ENCODE measurements around the gene FXYD7. TPM values are rescaled to one million over a fixed set of nuclear protein-coding genes. Genes with fewer than 3 reads are reported as not detected.
A peak's percentile ranks its signal among the peaks of the same experiment; 100 is the strongest.
"Not testable (repeated sequence)": the region's sequence is repeated elsewhere in the genome, so short reads cannot be mapped to it uniquely, and the experiment has no call there.

The FXYD7 gene
- total RNA-seq, 1 experiment from 2014 or later = 0.14 TPM

DNA sequence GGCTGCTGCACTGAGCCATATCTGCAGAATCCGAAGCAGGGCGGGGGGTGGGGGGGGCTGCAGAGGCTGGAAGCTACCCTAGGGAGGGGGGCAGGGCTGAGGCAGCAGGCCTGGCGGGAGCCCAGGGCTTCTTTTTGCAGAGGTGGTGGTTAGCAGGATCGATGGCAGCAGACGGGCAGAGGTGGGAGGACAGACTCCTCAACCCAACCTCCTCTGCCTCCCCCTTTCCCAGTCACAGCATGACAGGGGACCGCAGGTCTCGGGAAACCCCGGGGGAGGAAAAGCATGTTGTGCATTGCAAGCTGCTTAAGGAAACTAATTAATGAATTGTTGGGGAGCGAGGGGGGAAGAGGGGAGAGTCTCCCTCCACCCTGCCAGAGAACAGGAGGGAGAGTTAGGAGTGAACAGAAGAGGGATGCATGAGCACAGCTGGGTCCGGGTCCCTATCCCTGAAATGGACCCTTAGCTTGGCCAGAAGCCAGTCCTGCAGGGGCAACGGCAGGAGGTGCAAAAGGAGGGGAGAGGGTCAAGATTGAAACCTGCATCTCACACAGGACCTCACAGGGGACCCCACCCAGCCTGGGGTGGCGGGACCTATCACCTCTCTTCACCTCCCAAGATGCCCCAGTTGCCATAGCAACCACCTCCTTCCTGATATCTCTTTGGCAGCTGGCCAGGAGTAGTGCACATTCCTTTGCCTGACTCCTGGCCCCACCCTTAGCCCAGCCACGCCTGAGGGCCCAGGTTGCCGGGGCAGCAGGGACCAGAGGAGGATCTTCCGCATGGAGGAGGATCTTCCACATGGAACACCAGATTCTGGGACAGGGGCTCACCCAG, 1.8 kb downstream of the FXYD7 start:
- DNase-seq (ENCODE audit: low spot score) = peak; percentile 68

DNA sequence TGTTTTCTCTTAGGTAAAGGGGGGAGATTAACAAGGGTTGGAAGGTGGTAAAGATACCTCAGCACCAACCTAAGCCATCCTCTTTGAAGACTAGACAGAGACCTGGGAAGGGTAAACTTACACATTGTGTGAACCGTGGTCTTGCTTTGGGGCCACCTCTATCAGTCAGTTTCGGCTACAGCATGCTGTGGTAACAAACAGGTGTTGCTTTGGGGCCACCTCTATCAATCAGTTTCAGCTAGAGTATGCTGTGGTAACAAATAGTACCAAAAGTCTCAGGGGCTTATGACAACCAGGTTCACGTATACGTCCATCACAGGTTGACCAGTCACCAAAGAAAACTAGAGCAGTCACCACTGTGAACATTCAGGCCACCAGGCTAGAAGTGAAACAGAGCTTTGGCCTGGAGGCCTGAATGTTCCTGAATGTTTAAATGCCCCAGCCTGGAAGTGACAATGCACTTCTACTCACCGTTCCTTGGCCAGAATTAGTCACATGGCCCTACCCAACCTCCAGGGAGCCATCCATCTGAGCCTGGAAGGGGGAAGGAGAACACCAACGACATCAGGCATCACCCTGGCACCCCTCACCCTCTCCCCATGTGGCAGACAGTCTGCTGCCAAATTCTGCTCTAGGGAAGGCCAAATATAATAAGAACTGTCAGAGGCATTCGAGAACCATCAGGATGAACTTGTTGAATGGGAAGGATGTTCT, 3.8 kb downstream of the FXYD7 start:
- DNase-seq (ENCODE audit: low spot score) = no peak

DNA sequence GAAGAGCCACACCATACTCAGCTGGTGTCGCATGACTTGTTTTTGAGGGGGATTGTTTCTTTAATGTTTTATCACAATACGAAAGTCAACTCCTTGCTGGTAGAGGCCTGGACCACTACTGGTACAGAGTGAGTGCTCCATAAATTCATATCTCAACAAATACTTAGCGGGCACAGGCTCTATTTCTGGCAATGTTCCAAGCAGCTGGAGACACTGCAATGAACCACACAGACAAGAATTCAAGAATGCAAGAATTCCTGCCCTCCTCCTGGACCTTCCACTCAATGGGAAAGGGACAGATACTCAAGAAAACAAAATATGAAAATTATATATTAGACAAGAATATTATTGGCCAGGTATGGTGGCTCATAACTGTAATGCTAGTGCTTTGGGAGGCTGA, 6.4 kb downstream of the FXYD7 start:
- DNase-seq (ENCODE audit: low spot score) = no peak

DNA sequence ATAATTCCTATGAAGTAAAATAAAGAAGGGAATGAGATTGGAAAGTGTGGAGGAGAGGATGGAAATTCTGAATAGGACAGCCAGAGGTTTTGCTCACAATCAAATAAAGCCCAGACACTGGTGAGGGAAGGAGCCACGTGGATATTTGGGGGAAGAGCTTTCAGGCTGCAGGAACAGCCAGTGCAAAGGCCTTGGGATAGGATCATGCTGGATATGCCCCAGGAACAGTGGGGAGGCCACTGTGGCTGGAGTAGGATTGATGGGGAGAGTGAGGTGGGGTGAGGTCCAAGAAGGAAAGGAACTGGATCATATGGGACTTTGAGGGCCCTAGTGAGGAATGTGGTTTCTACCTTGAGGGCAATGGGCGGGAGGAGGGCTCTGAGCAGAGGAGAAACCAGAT, 7.4 kb downstream of the FXYD7 start:
- DNase-seq (ENCODE audit: low spot score) = no peak

DNA sequence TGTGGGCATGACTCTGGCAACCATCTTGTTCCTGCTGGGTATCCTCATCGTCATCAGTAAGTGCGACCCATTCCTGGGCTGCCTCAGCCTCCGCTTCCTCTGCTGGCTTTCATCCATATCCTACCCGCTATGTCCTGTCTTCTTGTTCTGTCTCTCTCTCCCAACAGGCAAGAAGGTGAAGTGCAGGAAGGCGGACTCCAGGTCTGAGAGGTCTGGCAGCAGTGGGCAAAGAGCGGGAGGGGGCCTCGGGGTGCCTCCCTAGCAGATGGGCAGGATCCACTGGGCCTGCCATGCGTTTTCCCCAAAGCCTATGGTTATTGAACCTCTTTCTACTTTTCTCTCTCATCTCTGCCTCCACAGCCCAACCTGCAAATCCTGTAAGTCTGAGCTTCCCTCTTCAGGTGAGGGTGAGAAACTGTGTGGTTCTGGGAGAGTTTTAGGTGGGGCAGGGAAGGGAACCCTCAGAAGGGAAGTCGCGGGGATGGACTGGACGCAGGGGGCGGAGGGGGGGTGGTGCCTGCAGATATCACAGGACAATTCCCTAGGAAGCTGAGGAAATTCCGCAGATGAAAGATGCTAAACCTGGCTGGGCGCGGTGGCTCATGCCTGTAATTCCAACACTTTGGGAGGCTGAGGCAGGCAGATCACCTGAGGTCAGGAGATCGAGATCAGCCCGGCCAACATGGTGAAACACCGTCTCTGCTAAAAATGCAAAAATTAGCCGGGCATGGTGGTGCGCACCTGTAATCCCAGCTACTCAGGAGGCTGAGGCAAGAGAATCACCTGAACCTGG, 8.4 kb downstream of the FXYD7 start:
- no peak for DNase-seq (ENCODE audit: low spot score)

DNA sequence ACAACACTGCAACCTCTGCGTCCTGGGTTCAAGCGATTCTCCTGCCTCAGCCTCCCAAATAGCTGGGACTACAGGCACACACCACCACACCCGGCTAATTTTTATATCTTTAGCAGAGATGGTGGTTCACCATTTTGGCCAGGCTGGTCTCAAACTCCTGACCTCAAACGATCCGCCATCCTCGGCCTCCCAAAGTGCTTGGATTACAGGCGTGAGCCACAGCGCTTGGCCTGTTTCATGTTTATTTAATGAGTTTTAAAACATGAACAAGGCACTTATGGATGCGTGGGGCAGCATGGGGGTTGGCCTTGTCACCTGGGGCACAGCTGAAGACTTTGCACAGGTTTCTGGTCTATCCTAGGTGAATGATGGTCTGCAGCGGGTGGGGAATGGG, 10.1 kb downstream of the FXYD7 start:
- not testable (repeated sequence) for DNase-seq (ENCODE audit: low spot score)

DNA sequence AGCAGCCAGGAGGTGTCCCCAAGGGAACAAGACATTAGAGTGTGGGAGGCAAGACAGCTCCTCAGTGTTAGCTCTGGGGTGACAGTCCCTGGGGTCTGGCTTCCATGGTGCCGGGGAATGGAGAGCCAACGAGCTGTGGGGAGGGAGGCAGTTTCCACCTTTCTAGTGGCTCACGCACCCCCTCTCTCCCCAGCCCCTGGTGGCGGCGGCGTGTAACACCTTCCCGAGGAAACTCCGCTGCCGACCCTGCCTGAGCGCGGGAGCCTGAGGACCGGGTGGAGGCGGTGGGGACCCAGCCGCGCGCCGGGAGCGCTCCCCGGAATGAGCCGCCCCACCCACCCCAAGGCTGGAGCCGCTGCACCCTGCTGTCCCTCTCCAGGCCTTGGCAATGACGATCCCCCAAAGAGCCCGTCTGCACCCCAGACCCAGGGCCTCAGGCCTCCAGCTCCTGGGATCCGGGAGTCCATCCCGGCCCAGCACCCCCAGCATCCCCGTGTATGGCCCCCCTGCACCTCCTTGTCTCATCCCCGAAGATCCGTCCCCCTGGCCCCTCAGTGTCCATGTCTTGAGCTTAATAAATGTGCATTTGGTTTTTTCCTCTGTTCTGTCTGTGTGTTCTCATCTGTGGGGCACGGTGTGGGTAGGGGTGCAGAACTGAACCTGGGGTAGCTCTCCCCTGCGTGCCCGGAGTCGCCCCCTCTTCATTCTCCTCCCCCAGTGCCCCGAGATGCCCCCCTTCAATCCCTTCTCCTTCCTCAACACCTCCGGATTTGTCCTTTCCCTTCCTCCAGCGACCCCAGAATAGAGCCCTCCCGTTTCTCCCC, 10.9 kb downstream of the FXYD7 start:
- DNase-seq (ENCODE audit: low spot score) = no peak

DNA sequence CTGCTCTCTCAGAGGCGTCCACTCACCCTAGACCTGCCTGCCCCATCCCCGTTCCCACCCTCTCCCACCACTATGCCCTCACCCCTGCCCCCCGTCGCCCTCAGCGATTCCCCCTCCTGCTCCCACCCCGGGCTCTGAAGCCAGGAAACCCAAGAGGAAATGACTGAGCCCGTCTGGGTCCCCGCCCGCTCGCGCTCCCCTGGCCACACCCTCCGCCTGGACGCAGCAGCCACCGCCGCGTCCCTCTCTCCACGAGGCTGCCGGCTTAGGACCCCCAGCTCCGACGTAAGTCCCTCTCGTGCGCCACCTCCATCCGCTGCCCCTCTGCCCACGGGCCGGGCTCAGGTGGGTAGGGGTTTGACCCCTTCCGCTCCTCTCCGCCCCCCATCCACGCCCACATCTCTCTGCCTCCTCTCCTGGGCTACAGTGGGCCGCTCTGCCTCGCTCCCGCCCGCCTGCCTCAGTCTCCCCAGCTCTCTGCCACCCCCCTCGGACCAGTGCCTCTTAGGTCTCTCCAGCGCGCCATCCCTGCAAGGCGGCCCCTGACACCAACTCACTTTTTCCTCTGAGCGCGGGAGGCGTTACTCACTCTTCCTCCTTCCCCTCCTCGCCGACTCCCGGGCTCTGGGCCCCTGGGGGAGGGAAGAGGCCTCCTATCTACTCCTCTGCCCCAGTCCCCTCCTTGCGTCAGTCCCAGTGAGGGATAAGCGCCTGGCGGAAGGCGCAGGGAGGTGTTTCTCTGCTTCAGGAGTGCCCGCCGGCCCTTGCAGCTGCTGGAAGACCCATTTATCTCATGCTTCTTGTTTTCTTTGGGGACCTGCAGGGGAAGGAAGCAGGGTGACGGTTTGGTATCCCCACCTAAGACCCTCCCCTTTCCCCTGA, 11.7 kb downstream of the FXYD7 start, which contains the start of gene FXYD5:
Gene FXYD5, plus strand, starts transcription at position 211 of the 882 bp plus-strand sequence. CDS start 816 bp downstream, outside the sequence.
- DNase-seq (ENCODE audit: low spot score) = peak; percentile 75

DNA sequence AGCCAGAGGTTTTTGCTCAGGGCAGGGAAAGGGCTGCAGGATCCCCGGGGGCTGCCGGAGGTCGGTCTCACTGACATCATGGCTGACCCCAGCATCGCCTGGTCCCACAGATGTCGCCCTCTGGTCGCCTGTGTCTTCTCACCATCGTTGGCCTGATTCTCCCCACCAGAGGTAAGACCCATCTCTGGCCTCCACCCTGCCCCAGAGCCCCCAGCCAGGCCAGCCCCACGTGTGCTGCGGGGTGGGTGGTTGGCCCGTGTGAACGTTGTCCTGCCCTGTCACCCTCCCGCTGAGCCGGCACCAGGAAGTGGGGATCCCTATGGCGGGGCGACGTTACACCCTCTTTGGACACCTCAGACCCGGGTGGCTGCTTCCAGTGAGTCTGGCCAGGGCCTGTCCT, 12.4 kb downstream of the FXYD7 start:
- DNase-seq (ENCODE audit: low spot score) = no peak

DNA sequence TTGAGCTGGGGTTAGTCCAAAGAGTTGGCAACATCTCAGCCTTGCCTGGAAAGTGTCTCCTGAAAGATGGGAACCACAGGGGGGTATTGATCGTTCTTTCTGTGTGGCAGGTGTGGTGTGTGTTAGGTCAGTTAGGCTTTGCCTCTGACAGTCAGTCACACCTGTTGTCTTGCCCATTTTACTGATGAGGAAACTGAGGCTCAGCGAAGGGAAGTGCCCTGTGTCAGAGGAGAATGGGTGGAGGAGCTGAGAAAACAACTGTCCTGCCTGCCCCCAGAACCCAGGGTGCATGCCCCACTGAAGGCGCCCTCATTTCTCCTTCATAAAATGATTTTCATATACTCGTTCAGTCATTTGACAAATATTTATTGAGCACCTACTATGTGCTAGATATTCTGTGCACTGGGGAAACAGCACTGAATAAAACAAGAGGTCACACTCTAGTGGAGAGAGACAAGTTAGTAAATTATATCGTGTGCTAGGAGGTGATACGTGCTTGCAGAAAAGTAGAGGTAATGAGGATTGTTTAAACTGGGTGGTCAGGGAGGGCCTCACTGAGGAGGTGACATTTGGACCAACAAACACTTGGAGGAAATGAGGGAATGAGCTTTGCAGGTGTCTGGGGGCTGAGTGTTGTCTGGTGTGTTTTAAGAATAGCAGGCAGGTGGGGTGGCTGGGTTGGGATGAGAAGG, 13.1 kb downstream of the FXYD7 start:
- DNase-seq (ENCODE audit: low spot score) = no peak

DNA sequence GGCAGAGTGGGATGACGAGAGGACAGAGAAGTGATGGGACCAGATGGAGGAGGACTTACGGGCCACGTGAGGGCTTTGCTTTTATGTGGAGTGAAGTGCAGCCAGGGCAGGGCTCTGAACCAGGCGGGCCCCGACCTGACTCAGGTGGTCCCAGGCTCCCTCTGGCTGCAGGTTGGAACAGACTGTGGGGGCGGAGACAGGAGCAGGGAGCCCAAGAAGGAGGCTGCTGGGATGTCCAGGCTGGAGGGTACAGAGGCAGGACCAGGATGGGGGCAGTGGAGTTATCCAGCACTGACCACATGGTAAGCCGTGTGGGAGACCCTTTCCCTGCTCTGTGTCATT, 13.6 kb downstream of the FXYD7 start:
- no peak for DNase-seq (ENCODE audit: low spot score)

DNA sequence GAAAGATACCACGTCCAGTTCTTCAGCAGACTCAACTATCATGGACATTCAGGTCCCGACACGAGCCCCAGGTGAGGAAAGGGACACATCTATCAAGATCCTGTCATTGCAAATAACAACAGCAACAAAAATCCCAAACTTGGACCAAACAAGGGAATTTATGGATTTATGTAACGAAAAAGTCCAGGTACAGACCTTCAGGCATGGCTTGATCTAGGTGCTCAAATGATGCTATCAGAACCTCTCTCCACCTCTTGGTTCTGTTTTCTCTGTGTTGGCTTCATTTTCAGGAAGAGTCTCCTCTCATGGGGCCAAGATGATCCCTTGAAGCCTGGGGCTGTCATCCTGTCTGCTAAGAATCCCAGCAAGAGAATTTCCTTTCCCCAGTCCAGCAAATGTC, 14.4 kb downstream of the FXYD7 start:
- no peak for DNase-seq (ENCODE audit: low spot score)

DNA sequence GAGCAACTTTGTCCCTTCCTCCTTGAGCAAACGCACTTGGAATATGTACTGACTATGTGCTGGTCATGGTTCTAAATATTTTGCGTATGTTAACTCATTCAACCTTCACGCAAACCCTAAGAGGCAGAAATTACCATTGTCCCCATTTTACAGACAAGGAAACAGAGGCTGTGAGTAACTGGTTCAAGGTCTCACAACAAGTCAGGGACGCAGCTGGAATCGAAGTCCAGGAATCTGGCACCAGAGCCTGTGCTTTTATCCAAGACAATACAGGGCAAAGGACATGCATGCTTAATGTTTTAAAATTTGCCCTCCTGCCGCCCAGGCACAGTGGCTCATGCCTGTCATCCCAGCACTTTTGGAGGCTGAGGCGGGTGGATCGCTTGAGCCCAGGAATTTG, 16.6 kb downstream of the FXYD7 start:
- no peak for DNase-seq (ENCODE audit: low spot score)

DNA sequence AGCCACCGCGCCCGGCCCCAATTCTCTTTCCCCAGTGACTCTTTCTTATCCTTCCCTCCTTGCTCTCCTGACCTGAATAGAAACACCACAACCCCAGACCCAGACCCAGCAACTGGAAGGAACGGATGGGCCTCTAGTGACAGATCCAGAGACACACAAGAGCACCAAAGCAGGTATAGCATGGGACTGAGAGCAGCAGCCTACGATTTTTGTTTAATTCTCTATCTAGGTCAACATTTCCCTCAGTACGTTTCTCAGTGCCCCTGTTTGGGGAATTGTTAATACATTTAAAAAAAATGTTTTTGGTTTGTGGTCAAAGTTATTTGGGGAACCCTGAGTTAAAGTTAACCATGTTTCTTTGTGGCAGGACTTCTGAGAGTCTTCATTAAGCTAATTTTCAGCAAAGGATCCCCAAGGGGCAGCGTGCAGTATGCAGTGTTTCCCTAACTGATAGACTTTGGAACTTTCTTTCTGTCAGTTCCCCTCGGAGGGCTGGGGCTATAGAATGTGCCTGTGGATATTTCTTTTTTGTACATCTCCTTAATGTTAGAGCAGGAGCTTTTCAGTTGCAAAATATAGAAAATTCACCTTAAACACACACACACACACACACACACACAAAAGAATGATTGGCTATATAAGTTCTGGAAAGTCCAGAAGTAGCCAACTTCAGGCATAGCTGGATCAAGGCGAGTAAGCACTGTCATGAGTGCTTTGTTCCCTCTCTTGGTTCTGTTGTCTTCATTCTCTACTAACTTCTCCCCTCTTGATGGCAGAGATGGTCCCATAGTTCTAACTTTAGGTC, 17.8 kb downstream of the FXYD7 start:
- no peak for DNase-seq (ENCODE audit: low spot score)

DNA sequence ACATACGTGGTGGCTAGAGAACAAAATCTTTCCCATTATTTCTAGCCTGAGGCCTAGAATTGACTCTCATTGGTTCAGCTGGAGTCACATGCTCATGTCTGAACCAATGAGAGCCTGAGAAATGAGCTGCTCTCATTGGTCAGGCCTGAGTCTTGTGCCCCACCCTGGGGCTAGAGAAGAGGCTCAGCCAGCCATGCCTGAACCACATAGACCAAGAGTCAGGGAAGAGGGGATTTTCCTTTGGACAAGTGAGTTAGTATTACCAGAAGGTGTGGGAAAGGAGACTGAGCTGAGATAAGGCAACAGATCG, 18.3 kb downstream of the FXYD7 start:
- no peak for DNase-seq (ENCODE audit: low spot score)

DNA sequence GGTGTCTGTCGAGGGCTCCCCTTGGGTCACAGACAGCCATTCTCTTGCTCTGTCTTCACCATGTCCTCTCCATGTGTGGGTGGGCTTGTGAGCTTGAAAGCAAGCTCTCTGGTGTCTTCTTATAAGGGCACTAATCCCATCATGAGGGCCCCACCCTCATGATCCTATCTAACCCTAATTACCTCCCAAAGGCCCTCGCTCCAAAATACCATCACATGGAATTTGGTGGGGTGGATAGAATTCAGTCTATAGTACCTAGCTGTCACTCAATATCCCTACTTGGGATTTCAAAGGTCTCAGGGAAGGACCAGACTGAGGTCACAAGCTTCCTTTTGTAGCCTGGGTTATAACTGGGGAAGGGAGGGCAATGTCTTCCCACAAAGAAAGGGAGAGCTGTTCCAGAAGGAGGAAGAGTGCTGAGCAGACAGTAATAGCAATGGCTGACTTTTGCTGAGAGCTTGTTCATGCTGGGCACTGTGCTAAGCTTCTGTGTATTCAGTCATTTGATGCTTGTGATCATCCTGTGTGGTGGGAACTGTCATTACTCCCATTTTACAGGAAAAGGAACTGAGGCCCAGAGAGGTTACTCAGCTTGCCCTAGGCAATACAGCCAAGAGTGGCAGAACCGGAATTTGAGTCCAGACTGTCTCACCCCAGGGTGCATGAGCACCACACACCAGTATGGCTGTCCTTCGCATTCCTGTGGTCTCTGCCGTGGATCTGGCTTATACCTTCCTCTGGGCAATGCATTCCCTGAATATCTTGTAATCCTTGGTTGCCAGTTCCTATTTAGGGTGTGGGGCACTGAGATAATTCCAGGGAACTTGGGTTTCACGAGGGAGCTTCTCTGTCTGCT, 19.6 kb downstream of the FXYD7 start:
- DNase-seq (ENCODE audit: low spot score) = peak; percentile 60

DNA sequence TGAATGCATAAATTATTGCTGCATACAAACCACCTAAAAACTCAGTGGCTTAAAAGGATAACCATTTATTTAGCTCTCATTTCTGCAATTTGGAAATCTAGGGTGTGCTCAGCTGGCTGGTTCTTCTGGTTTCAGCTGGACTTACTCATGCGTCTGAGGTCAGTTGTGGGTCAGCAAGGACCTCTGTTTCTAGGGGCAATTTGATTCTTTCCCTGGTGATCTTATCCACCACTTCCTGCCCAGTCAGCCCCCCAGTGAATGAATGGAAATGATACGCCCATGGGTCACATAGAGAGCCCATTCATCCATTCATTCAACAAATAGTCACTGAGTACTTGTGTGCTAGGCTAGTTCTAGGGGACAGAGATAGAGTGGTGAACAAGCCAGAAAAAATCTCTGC, 21.4 kb downstream of the FXYD7 start:
- DNase-seq (ENCODE audit: low spot score) = no peak
